SH-SY5Y (cell line): Measurements from ENCODE around the gene AKR7A2.

Experiments
- GATA2 ChIP-seq: IDR thresholded peaks from 2 replicates; pipeline ENCODE4 v1.6.1; 2011; ENCODE audit warnings: mild to moderate bottlenecking, low read depth, low read length
- GATA3 ChIP-seq: IDR thresholded peaks from 2 replicates; pipeline ENCODE4 v1.6.1; 2011; ENCODE audit warnings: low read depth, mild to moderate bottlenecking, low read length, moderate library complexity

DNA sequence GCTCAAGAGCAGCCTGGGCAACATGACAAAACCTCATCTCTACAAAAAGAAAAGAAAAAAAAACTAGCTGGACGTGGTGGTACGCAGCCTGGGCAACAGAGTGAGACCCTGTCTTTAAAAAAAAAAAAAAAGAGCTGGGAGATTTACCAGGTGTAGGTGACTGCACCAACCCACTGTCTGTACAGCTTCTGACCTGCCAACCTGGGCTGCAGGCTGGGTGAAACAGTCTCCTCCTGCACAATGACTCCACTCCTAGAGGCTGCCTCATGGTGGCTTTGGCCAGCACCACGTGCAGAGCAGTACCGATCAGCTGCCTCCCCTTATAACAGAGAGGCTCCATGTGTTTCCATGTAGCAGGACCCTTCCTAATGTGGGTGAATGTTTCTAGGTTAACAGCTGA is 56.7 kb downstream of the AKR7A2 start:
- TF ChIP-seq GATA2, result no peak
- TF ChIP-seq GATA3, result no peak
